ENCODE data around the gene C17orf78. TPM values are rescaled to one million over a fixed set of nuclear protein-coding genes. Genes with fewer than 3 reads are reported as not detected.

The C17orf78 gene
- total RNA-seq, 6 donors from 2014 or later = not detected

- no peaks in the 10 kb centered on the region for H3K27me3 ChIP-seq
- H3K36me3 ChIP-seq = no peaks in the 10 kb centered on the region
- WGBS, 2 donors = 35 to 61% methylated on average over 1 of the region's 1 CpG
- H3K4me1 ChIP-seq = peaks cover 0 to 6% (median 4%) of the 10 kb centered on the region in 4 donors
- no peak for TF ChIP-seq EP300 (IDR thresholded peaks at IDR 0.05)
- no peak for TF ChIP-seq POLR2AphosphoS5 (IDR thresholded peaks at IDR 0.05)
- no peak overlapping the region for H3K4me3 ChIP-seq
- ATAC-seq (ENCODE audit: low FRiP score in 2 of 2) (no peak), DNase-seq (no peak)
- H3K9me3 ChIP-seq = no peaks in the 10 kb centered on the region
- H3K27ac ChIP-seq = no peak overlapping the region
Observed at GRCh38 chr17:37365589-37365988, 10.2 kb upstream of the C17orf78 start.

- H3K9me3 ChIP-seq = no peaks in the 10 kb centered on the region
- TF ChIP-seq CTCF (IDR thresholded peaks at IDR 0.05) (no peak), POLR2AphosphoS5 (IDR thresholded peaks at IDR 0.05) (no peak), POLR2A (IDR thresholded peaks at IDR 0.05) (no peak), EP300 (IDR thresholded peaks at IDR 0.05) (no peak)
- no peaks in the 10 kb centered on the region for H3K36me3 ChIP-seq
- 66 to 71% methylated on average over 3 of the region's 3 CpGs for WGBS, 2 donors
- DNase-seq = peak in 1 of 2 donors; percentile 61
- H3K4me1 ChIP-seq = peaks cover 0 to 4% (median 0%) of the 10 kb centered on the region in 4 donors
- no peak overlapping the region for H3K27ac ChIP-seq
- no peaks in the 10 kb centered on the region for H3K27me3 ChIP-seq
- H3K4me3 ChIP-seq = no peak overlapping the region
- ATAC-seq (ENCODE audit: low FRiP score in 2 of 2) = peak in 1 of 2 donors; percentile 52
Observed at GRCh38 chr17:37368577-37368976, 7.2 kb upstream of the C17orf78 start.

- peak; percentile 85 to 97 (median 94) for TF ChIP-seq CTCF (IDR thresholded peaks at IDR 0.05)
- no peak for TF ChIP-seq POLR2AphosphoS5 (IDR thresholded peaks at IDR 0.05)
- no peaks in the 10 kb centered on the region for H3K27me3 ChIP-seq
- no peak overlapping the region for H3K4me3 ChIP-seq
- ATAC-seq (ENCODE audit: low FRiP score in 2 of 2) (peak; percentile 89 to 93), DNase-seq (peak in 1 of 2 donors; percentile 62)
- peaks cover 0 to 4% (median 0%) of the 10 kb centered on the region in 4 donors for H3K4me1 ChIP-seq
- 4 to 5% methylated on average over 4 of the region's 4 CpGs for WGBS, 2 donors
- no peaks in the 10 kb centered on the region for H3K9me3 ChIP-seq
- no peaks in the 10 kb centered on the region for H3K36me3 ChIP-seq
- no peak overlapping the region for H3K27ac ChIP-seq
Observed at GRCh38 chr17:37373530-37374159, 2.1 kb upstream of the C17orf78 start.

- no peak for DNase-seq
- H3K27ac ChIP-seq = no peak overlapping the region
- H3K4me3 ChIP-seq = no peak overlapping the region
- H3K9me3 ChIP-seq = no peaks in the 10 kb centered on the region
- WGBS, 2 donors = 80 to 88% methylated on average over 1 of the region's 1 CpG
- ATAC-seq (ENCODE audit: low FRiP score in 2 of 2) = no peak
- no peak for TF ChIP-seq POLR2AphosphoS5 (IDR thresholded peaks at IDR 0.05)
- TF ChIP-seq CTCF (IDR thresholded peaks at IDR 0.05) = no peak
- no peak for TF ChIP-seq POLR2A (IDR thresholded peaks at IDR 0.05)
- no peak for TF ChIP-seq EP300 (IDR thresholded peaks at IDR 0.05)
- no peaks in the 10 kb centered on the region for H3K36me3 ChIP-seq
- H3K4me1 ChIP-seq = no peaks in the 10 kb centered on the region
- H3K27me3 ChIP-seq = no peaks in the 10 kb centered on the region
Observed at GRCh38 chr17:37382056-37382455, 6.3 kb downstream of the C17orf78 start.

- Histone ChIP-seq H3K4me3 (no peak overlapping the region), H3K4me1 (peaks cover 0 to 5% (median 0%) of the 10 kb centered on the region in 4 donors), H3K27me3 (no peaks in the 10 kb centered on the region), H3K9me3 (no peaks in the 10 kb centered on the region), H3K27ac (no peak overlapping the region), H3K36me3 (no peaks in the 10 kb centered on the region)
- 59 to 75% methylated on average over 3 of the region's 3 CpGs for WGBS, 2 donors
- ATAC-seq (ENCODE audit: low FRiP score in 2 of 2) = no peak
- no peak for DNase-seq
- no peak for TF ChIP-seq POLR2AphosphoS5 (IDR thresholded peaks at IDR 0.05)
- TF ChIP-seq CTCF (IDR thresholded peaks at IDR 0.05) = no peak
- no peak for TF ChIP-seq POLR2A (IDR thresholded peaks at IDR 0.05)
- no peak for TF ChIP-seq EP300 (IDR thresholded peaks at IDR 0.05)
Observed at GRCh38 chr17:37384560-37385149, 8.9 kb downstream of the C17orf78 start.
